ENCODE data around the gene EPB41L5. TPM values are rescaled to one million over a fixed set of nuclear protein-coding genes. Genes with fewer than 3 reads are reported as not detected.

The EPB41L5 gene
- total and polyA plus RNA-seq, 2 donors (not counting 3 experiments of a cell fraction or from before 2014, with no cell fraction given), result 8.4 to 13.6 TPM

- FAIRE-seq (peak; percentile 47), DNase-seq (ENCODE audit: low read depth, low spot score) (no peak)
- H3K4me1 ChIP-seq (ENCODE audit: control insufficient read depth, extremely low read depth, insufficient read depth, low read length), result peaks cover 17% of the 10 kb centered on the region
- peaks cover 11% of the 10 kb centered on the region for H3K79me2 ChIP-seq (ENCODE audit: control insufficient read depth, insufficient read depth, low read length)
- H4K20me1 ChIP-seq (replicated peaks; ENCODE audit: control insufficient read depth, extremely low read depth, insufficient read depth, low read length), result no peaks in the 10 kb centered on the region
- dilution Hi-C loops (cut with MboI; ENCODE audit: extremely low pct_ligation_motif_present, low sequenced_read_pairs), result no loop called here
- H3K9me3 ChIP-seq (replicated peaks; ENCODE audit: control insufficient read depth, insufficient read depth, low read length), result no peaks in the 10 kb centered on the region
- H3K9me1 ChIP-seq (replicated peaks; ENCODE audit: control insufficient read depth, extremely low read depth, insufficient read depth, low read length), result no peaks in the 10 kb centered on the region
- H2AFZ ChIP-seq (ENCODE audit: low read depth, low read length), result peak overlapping the region; percentile 85
- H3K27ac ChIP-seq (ENCODE audit: insufficient read depth, low read depth, low read length), result peak overlapping the region; percentile 78
- BruUV-seq (replicated peaks), result no TSS peak
- no peak overlapping the region for H3K4me2 ChIP-seq (ENCODE audit: insufficient read depth, low read length)
- no peaks in the 10 kb centered on the region for H3K27me3 ChIP-seq (ENCODE audit: control insufficient read depth in 2 of 2, insufficient read depth in 2 of 2, low read length in 2 of 2)
- TF ChIP-seq MYC (IDR thresholded peaks at IDR 0.05; ENCODE audit: low read depth, low read length) (no peak), CTCF (IDR thresholded peaks at IDR 0.05; ENCODE audit: extremely low read depth in 1 of 2, insufficient read depth in 1 of 2, low read depth in 1 of 2, low read length in 2 of 2) (no peak), EZH2 (IDR thresholded peaks at IDR 0.05; ENCODE audit: borderline replicate concordance, low read depth, low read length, severe bottlenecking) (no peak), FOS (IDR thresholded peaks at IDR 0.05; ENCODE audit: borderline replicate concordance, insufficient read depth, low read length) (no peak), MAX (IDR thresholded peaks at IDR 0.05; ENCODE audit: insufficient read depth, insufficient read length) (no peak), POLR2A (IDR thresholded peaks at IDR 0.05; ENCODE audit: low read depth, low read length) (no peak), GATA2 (IDR thresholded peaks at IDR 0.05; ENCODE audit: insufficient read depth, insufficient read length, low read depth, low read length) (no peak), POLR2AphosphoS5 (IDR thresholded peaks at IDR 0.05; ENCODE audit: insufficient read depth, low read depth, low read length) (no peak), JUN (IDR thresholded peaks at IDR 0.05; ENCODE audit: borderline replicate concordance, insufficient read depth, insufficient read length, low read depth) (no peak)
- no peak overlapping the region for H3K9ac ChIP-seq (replicated peaks; ENCODE audit: extremely low read depth, insufficient read depth, low read length)
- intact Hi-C loops (cut with micrococcal nuclease), result loop anchor here (1.0 to 5.0 kb wide), 5 partner anchors 17 to 91 kb away; partner anchors contain the start of gene RALB
- H3K4me3 ChIP-seq (replicated peaks in 1 of 3; ENCODE audit: insufficient read depth in 1 of 3, low read depth in 1 of 3, low read length in 3 of 3), result peak overlapping the region in 1 of 3 experiments; percentile 61
- ChIA-PET CTCF (interaction anchor here (0.7 to 3.1 kb wide), 13 partner anchors 8 to 519 kb away, joined by 3 to 18 read pairs (median 5); partner anchors contain the start of gene RALB), POLR2A (interaction anchor here (0.7 to 1.9 kb wide), 6 partner anchors 10 to 1346 kb away, joined by 3 to 15 read pairs (median 4); partner anchors contain the start of gene RALB)
- H3K36me3 ChIP-seq (ENCODE audit: control insufficient read depth in 2 of 2, extremely low read depth in 1 of 2, insufficient read depth in 2 of 2, low read length in 2 of 2), result peaks cover 0 to 5% of the 10 kb centered on the region in 2 experiments
These were observed 209.5 kb downstream of the EPB41L5 start for GRCh38 chr2:120222186-120223033.
